ENCODE results near the gene PLA2G2C. TPM values are rescaled to one million over a fixed set of nuclear protein-coding genes. Genes with fewer than 3 reads are reported as not detected.

The PLA2G2C gene
- total RNA-seq, 1 experiment from 2014 or later = not detected

GRCh38 chr1:20216574-20216973 is 30.3 kb upstream of the PLA2G2C start:
- DNase-seq (ENCODE audit: low spot score) (no peak), ATAC-seq (peak; percentile 54; the same call in 1 of the 2 replicates)
- CTCF ChIA-PET = interaction anchor here (0.6 to 3.5 kb wide), 22 partner anchors 10 to 276 kb away, joined by 3 to 13 read pairs (median 3); no protein-coding TSS in a partner anchor
- peaks cover 13% of the 10 kb centered on the region for H3K9me3 Mint-ChIP-seq
- no peak overlapping the region for H3K4me3 Mint-ChIP-seq
- H3K4me1 Mint-ChIP-seq = peaks cover 20% of the 10 kb centered on the region
- H3K27ac Mint-ChIP-seq = no peak overlapping the region
- H3K27me3 Mint-ChIP-seq (ENCODE audit: low read depth) = peaks cover 3% of the 10 kb centered on the region; the same call in 1 of the 2 replicates
- H3K36me3 Mint-ChIP-seq = peaks cover 4% of the 10 kb centered on the region; the same call in 1 of the 2 replicates
- POLR2A ChIA-PET = no interaction called here
- no peak for TF ChIP-seq NFE2L1 (CRISPR knock-in tag; IDR thresholded peaks at IDR 0.05)
- no peak for TF ChIP-seq ZMAT4 (CRISPR knock-in tag; IDR thresholded peaks at IDR 0.05)
- no peak for TF ChIP-seq E2F1 (CRISPR knock-in tag; IDR thresholded peaks at IDR 0.05)
- no peak for TF ChIP-seq ZNF138 (CRISPR knock-in tag; conservative IDR thresholded peaks at IDR 0.05)
- TF ChIP-seq USF1 (CRISPR knock-in tag; IDR thresholded peaks at IDR 0.05) = no peak
- TF ChIP-seq SOX15 (CRISPR knock-in tag; IDR thresholded peaks at IDR 0.05) = no peak
- TF ChIP-seq E2F4 (CRISPR knock-in tag; IDR thresholded peaks at IDR 0.05; ENCODE audit: borderline replicate concordance, low read depth) = no peak
- TF ChIP-seq ESRRA (CRISPR knock-in tag; IDR thresholded peaks at IDR 0.05; ENCODE audit: borderline replicate concordance) = no peak
- TF ChIP-seq ZNF532 (CRISPR knock-in tag; IDR thresholded peaks at IDR 0.05; ENCODE audit: borderline replicate concordance) = no peak
- no peak for TF ChIP-seq ZNF281 (CRISPR knock-in tag; IDR thresholded peaks at IDR 0.05)
- no peak for TF ChIP-seq AR (CRISPR knock-in tag; IDR thresholded peaks at IDR 0.05)
- TF ChIP-seq STAT6 (CRISPR knock-in tag; conservative IDR thresholded peaks at IDR 0.05; ENCODE audit: low read depth) = no peak
- TF ChIP-seq ZNF317 (CRISPR knock-in tag; IDR thresholded peaks at IDR 0.05; ENCODE audit: borderline replicate concordance, low read depth) = no peak
- no peak for TF ChIP-seq ZNF671 (CRISPR knock-in tag; IDR thresholded peaks at IDR 0.05)

Data from WTC11 (cell line).